ENCODE results near the gene IKZF1.

The IKZF1 gene

DNA sequence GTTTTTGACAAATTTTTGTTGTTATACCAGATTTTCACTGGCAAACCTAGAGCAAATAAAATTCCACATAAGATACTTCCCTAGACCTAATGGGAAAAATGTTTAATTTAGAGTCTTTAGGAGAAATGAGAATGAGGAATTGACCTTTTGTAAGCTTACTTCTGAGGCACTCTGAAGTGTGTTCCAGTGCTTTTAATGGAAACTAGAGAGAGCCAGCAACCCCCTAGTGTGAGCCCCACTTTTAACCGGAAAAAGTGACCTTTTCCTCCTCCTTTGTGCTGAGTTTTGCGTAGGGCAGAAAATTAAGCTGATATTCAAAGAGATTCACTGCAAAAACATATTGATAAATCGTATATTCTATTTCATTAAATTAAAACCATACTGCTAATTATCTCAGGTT lies 5.2 kb downstream of the IKZF1 start:
- TF ChIP-seq, protein P1, sequence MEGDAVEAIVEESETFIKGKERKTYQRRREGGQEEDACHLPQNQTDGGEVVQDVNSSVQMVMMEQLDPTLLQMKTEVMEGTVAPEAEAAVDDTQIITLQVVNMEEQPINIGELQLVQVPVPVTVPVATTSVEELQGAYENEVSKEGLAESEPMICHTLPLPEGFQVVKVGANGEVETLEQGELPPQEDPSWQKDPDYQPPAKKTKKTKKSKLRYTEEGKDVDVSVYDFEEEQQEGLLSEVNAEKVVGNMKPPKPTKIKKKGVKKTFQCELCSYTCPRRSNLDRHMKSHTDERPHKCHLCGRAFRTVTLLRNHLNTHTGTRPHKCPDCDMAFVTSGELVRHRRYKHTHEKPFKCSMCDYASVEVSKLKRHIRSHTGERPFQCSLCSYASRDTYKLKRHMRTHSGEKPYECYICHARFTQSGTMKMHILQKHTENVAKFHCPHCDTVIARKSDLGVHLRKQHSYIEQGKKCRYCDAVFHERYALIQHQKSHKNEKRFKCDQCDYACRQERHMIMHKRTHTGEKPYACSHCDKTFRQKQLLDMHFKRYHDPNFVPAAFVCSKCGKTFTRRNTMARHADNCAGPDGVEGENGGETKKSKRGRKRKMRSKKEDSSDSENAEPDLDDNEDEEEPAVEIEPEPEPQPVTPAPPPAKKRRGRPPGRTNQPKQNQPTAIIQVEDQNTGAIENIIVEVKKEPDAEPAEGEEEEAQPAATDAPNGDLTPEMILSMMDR (IDR thresholded peaks at IDR 0.05; ENCODE audit: poor library complexity, severe bottlenecking): no peak
- Histone ChIP-seq H3K27me3 (ENCODE audit: insufficient read depth, poor library complexity, severe bottlenecking) (peaks cover 57% of the 10 kb centered on the region), H3K4me1 (ENCODE audit: insufficient read depth, poor library complexity, severe bottlenecking) (no peaks in the 10 kb centered on the region), H3K36me3 (ENCODE audit: low read depth) (no peaks in the 10 kb centered on the region), H3K4me3 (ENCODE audit: severe bottlenecking) (no peak overlapping the region), H3K27ac (ENCODE audit: poor library complexity, severe bottlenecking) (no peak overlapping the region), H3K9me3 (ENCODE audit: severe bottlenecking) (no peaks in the 10 kb centered on the region)
- no peak for DNase-seq (ENCODE audit: low spot score)
- ATAC-seq (ENCODE audit: low read depth): no peak

DNA sequence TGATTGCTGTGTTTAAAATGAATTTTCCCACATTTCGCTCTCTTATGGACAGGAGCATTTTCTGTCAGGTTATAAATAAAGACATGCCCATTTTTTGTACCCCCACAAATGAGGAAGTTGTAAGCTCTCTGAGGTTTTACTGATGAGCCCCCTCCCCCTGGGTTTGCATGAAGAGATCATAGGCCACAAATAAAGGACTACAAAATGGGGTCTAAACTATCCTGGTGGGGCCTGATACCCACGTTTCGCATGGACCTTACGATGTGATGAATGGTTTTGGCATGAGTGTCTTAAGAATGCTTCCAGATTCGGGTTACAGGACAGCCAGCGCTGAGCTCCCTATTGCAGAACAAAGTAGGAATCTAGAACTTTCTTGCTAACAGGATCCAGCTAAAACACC lies 5.8 kb downstream of the IKZF1 start:
- Histone ChIP-seq H3K9me3 (ENCODE audit: severe bottlenecking) (no peaks in the 10 kb centered on the region), H3K4me1 (ENCODE audit: insufficient read depth, poor library complexity, severe bottlenecking) (no peaks in the 10 kb centered on the region), H3K4me3 (ENCODE audit: severe bottlenecking) (no peak overlapping the region), H3K36me3 (ENCODE audit: low read depth) (no peaks in the 10 kb centered on the region), H3K27ac (ENCODE audit: poor library complexity, severe bottlenecking) (no peak overlapping the region), H3K27me3 (ENCODE audit: insufficient read depth, poor library complexity, severe bottlenecking) (peaks cover 50% of the 10 kb centered on the region)
- ATAC-seq (ENCODE audit: low read depth): no peak
- no peak for DNase-seq (ENCODE audit: low spot score)
- TF ChIP-seq, protein P1 (IDR thresholded peaks at IDR 0.05; ENCODE audit: poor library complexity, severe bottlenecking): no peak

DNA sequence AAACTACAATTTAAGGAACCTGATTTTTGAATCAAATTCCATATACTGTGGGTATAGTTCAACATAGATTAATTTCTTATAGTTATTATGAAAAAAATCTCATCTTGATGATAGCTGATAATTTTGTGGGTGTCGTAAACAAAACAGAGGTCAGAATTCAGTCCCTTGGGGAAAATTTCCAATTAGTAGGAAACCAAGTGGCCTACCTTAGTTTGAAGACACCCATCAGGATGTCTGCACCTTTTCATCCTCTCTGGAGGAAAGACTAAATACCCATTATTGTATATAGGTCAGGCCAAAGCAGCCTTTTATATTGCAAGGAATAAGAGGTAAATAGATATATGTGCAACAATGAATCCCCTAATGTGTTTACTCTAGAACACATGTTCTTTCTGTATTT lies 6.4 kb downstream of the IKZF1 start:
- TF ChIP-seq, protein P1 (IDR thresholded peaks at IDR 0.05; ENCODE audit: poor library complexity, severe bottlenecking): no peak
- Histone ChIP-seq H3K9me3 (ENCODE audit: severe bottlenecking) (no peaks in the 10 kb centered on the region), H3K27ac (ENCODE audit: poor library complexity, severe bottlenecking) (no peak overlapping the region), H3K36me3 (ENCODE audit: low read depth) (no peaks in the 10 kb centered on the region), H3K27me3 (ENCODE audit: insufficient read depth, poor library complexity, severe bottlenecking) (peaks cover 48% of the 10 kb centered on the region), H3K4me3 (ENCODE audit: severe bottlenecking) (no peak overlapping the region), H3K4me1 (ENCODE audit: insufficient read depth, poor library complexity, severe bottlenecking) (no peaks in the 10 kb centered on the region)
- no peak for ATAC-seq (ENCODE audit: low read depth)
- no peak for DNase-seq (ENCODE audit: low spot score)

DNA sequence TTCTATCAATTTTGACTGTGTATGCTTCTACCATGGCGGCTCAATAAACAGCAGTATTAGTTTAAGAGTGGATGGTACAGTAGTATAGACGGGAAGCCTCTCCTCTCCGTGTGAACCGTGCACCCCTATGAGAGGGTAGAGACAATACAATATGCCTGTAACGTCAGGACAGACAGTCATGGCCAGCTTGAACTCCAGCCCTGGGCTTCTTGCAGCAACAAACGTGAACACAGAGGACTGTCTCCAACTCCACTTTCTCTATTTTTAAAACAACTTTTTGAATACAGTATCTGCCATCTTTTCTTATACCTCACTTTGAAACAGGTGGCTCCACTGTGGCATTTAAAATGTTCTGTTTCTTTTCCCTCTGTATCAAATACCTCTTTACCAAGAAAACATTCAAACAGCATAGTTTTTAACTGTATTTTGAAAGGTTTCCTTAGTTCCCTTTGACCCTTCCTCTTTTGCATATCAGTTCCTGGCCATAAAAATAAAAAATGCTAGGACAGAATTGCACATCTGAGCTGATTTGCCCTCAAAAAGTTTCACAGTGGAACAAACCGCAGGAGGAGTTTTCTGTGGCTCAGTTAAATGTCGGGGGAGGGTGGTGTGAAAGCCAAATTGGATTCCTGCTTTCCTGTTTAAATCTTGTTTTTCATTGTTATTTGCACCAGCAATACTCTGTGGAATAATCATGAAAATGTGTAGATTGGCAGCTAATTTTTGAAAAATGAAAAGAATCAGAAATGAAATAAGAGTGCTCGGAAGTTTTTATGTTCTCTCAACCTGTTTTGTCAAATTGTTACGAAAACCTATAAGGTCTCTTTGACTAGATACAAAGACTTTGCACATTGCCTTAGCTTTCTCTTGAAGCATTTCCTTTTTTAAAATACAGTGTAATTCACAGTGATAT lies 8.0 kb downstream of the IKZF1 start:
- Histone ChIP-seq H3K4me3 (ENCODE audit: severe bottlenecking) (no peak overlapping the region), H3K27me3 (ENCODE audit: insufficient read depth, poor library complexity, severe bottlenecking) (peaks cover 37% of the 10 kb centered on the region), H3K36me3 (ENCODE audit: low read depth) (no peaks in the 10 kb centered on the region), H3K4me1 (ENCODE audit: insufficient read depth, poor library complexity, severe bottlenecking) (no peaks in the 10 kb centered on the region), H3K9me3 (ENCODE audit: severe bottlenecking) (no peaks in the 10 kb centered on the region), H3K27ac (ENCODE audit: poor library complexity, severe bottlenecking) (no peak overlapping the region)
- no peak for ATAC-seq (ENCODE audit: low read depth)
- TF ChIP-seq, protein P1 (IDR thresholded peaks at IDR 0.05; ENCODE audit: poor library complexity, severe bottlenecking): no peak
- no peak for DNase-seq (ENCODE audit: low spot score)
